HEK293T (cell line): ENCODE results near the gene USP1.

ENCODE experiments used
- CTCF ChIA-PET: fragments of 350-600 bp; formaldehyde crosslinking; extraction: SDS; loops from one replicate; lab custom pipeline; 2021; ENCODE audit warnings: antibody characterized with exemption, inconsistent platforms; lab: Yijun Ruan, JAX
- POLR2A ChIA-PET: fragments of 350-600 bp; formaldehyde crosslinking; extraction: SDS; loops from one replicate; lab custom pipeline; 2020; ENCODE audit warnings: antibody characterized with exemption, inconsistent platforms; lab: Yijun Ruan, JAX
- DNase-seq: peaks from one replicate; pipeline ENCODE4 v3.0.0; 2012; ENCODE audit warnings: mixed read lengths; ENCODE audit errors: extremely low spot score
- ARNT ChIP-seq: fragments of 450-650 bp; IDR thresholded peaks from 2 replicates; pipeline ENCODE4 v1.6.1; 2017; ENCODE audit warnings: mild to moderate bottlenecking
- BHLHE40 ChIP-seq: fragments of 450-650 bp; IDR thresholded peaks from 2 replicates; pipeline ENCODE4 v1.6.1; 2016; ENCODE audit warnings: mild to moderate bottlenecking, moderate library complexity, borderline replicate concordance
- CTBP1 ChIP-seq: fragments of 450-650 bp; IDR thresholded peaks from 2 replicates; pipeline ENCODE4 v1.6.1; 2016; ENCODE audit warnings: borderline replicate concordance
- ELF4 ChIP-seq: fragments of 450-650 bp; IDR thresholded peaks from 2 replicates; pipeline ENCODE4 v1.6.1; 2017; ENCODE audit warnings: antibody characterized with exemption
- FOXA1 ChIP-seq: fragments of 450-650 bp; IDR thresholded peaks from 2 replicates; pipeline ENCODE4 v1.6.1; 2016; ENCODE audit warnings: mild to moderate bottlenecking
- FOXK2 ChIP-seq: fragments of 450-650 bp; IDR thresholded peaks from 2 replicates; pipeline ENCODE4 v1.6.1; 2016; ENCODE audit warnings: mild to moderate bottlenecking
- FOXM1 ChIP-seq: fragments of 450-650 bp; IDR thresholded peaks from 2 replicates; pipeline ENCODE4 v1.6.1; 2017; ENCODE audit warnings: mild to moderate bottlenecking, borderline replicate concordance
- HDGF ChIP-seq: fragments of 450-650 bp; IDR thresholded peaks from 2 replicates; pipeline ENCODE4 v1.6.1; 2017; ENCODE audit warnings: antibody characterized with exemption, borderline replicate concordance
- L3MBTL2 ChIP-seq: fragments of 450-650 bp; conservative IDR thresholded peaks from 2 replicates; pipeline ENCODE4 v1.6.1; 2016; ENCODE audit warnings: mild to moderate bottlenecking
- LEF1 ChIP-seq: fragments of 450-650 bp; IDR thresholded peaks from 2 replicates; pipeline ENCODE4 v1.6.1; 2017; ENCODE audit warnings: mild to moderate bottlenecking, borderline replicate concordance
- NFRKB ChIP-seq: fragments of 450-650 bp; IDR thresholded peaks from 2 replicates; pipeline ENCODE4 v1.6.1; 2016; ENCODE audit warnings: mild to moderate bottlenecking, moderate library complexity
- SP1 ChIP-seq: fragments of 450-650 bp; IDR thresholded peaks from 2 replicates; pipeline ENCODE4 v1.6.1; 2017
- SUZ12 ChIP-seq: fragments of 450-650 bp; IDR thresholded peaks from 2 replicates; pipeline ENCODE4 v1.6.1; 2016; ENCODE audit warnings: mild to moderate bottlenecking
- TARDBP ChIP-seq: fragments of 450-650 bp; IDR thresholded peaks from 2 replicates; pipeline ENCODE4 v1.6.1; 2016
- ZNF384 ChIP-seq: fragments of 450-650 bp; IDR thresholded peaks from 2 replicates; pipeline ENCODE4 v1.6.1; 2016
- TF ChIP-seq, protein P1 (sequence below): fragments of 450-650 bp; IDR thresholded peaks from 2 replicates; pipeline ENCODE4 v1.6.1; 2016

USP1 gene

GRCh38 chr1:62394646-62395045, 42.2 kb upstream of the USP1 start:
- ChIA-PET POLR2A (no interaction called here), CTCF (no interaction called here)
- no peak for DNase-seq
- TF ChIP-seq NFRKB (no peak), CTBP1 (no peak), L3MBTL2 (no peak), HDGF (no peak), FOXA1 (no peak), FOXM1 (no peak), ZNF384 (no peak), SUZ12 (no peak), SP1 (no peak), LEF1 (no peak), ELF4 (no peak), BHLHE40 (no peak), TARDBP (no peak), FOXK2 (no peak), ARNT (no peak)
- TF ChIP-seq, protein P1, sequence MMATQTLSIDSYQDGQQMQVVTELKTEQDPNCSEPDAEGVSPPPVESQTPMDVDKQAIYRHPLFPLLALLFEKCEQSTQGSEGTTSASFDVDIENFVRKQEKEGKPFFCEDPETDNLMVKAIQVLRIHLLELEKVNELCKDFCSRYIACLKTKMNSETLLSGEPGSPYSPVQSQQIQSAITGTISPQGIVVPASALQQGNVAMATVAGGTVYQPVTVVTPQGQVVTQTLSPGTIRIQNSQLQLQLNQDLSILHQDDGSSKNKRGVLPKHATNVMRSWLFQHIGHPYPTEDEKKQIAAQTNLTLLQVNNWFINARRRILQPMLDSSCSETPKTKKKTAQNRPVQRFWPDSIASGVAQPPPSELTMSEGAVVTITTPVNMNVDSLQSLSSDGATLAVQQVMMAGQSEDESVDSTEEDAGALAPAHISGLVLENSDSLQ: no peak

DNA sequence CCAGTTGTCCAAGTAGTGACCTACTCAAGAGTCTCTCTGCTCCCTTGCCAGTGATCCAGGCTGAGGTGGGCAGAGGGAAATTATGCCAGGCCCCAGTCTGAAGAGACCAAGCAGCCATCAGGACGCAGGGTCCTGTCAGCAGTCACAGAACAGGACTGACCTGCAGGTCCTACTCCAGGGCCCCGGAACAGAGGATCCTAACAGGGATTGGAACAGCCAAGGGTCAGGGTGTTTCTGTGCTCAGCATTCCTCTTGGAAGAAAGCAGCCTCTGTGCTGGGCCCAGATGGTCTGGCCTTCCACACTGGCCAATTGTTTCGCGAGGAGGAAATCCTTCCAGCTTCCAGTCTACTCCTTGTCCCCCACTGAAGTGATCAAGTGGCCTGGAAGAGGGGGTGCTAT, 41.6 kb upstream of the USP1 start:
- ChIA-PET CTCF (interaction anchor here (1.9 kb wide), 1 partner anchor 220 kb away, joined by 4 read pairs; no protein-coding TSS in a partner anchor), POLR2A (no interaction called here)
- no peak for DNase-seq
- TF ChIP-seq FOXK2 (no peak), CTBP1 (no peak)

DNA sequence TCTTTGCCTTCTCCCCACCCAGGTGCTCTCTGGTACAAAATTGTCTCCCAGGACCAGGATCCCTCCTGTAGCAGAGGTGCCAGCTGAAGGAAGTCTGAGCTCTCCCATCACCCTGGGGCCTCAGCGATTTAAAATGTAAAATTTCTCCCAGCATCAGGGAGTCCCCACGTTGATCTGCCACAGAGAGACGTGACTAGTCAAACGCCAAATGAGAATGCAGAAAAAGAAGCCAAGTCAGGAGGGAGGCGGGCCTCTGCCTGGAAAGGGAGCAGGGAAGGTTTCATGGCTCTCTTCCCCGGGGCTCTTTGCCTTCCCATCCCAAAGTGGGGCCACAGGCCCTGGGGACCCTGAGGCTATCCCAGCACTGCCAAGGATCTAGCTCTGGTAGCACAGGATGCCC, 40.0 kb upstream of the USP1 start:
- DNase-seq: no peak
- ChIA-PET POLR2A (interaction anchor here (0.9 kb wide), 1 partner anchor 39 kb away, joined by 4 read pairs; no protein-coding TSS in a partner anchor), CTCF (interaction anchor here (1.2 to 1.9 kb wide), 2 partner anchors 10 to 222 kb away, joined by 4 read pairs; no protein-coding TSS in a partner anchor)
- no peak for TF ChIP-seq SUZ12
- TF ChIP-seq BHLHE40: no peak

DNA sequence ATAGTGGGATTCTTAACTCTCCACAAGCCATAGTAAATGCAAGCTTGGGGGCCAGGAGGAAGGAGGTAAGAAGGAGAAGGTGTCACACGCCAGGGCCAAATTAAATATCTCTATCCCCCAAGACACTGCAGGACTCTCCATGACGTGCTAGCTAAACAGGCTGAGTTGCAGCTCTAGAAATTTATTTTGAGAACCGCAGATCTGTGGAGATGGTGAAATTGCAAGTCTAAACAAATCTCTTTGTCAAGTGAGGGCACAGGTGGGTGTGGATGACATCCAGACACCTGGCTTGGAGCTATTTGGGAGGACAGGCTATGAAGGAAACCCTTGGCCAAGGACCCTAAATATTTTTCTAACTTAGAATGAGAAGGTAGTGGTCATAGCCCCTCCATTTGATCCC, 39.5 kb upstream of the USP1 start:
- ChIA-PET CTCF (interaction anchor here (1.2 to 1.9 kb wide), 2 partner anchors 9 to 222 kb away, joined by 4 read pairs; no protein-coding TSS in a partner anchor), POLR2A (interaction anchor here (0.9 kb wide), 1 partner anchor 39 kb away, joined by 4 read pairs; no protein-coding TSS in a partner anchor)
- no peak for DNase-seq
- TF ChIP-seq FOXA1 (no peak), ZNF384 (no peak), ARNT (no peak), SUZ12 (no peak), NFRKB (no peak), L3MBTL2 (no peak)

- no peak for DNase-seq
- POLR2A ChIA-PET: no interaction called here
- TF ChIP-seq ZNF384 (no peak), ARNT (no peak), CTBP1 (no peak), LEF1 (no peak), HDGF (no peak), SP1 (no peak), BHLHE40 (no peak)
- TF ChIP-seq, protein P1: no peak
- CTCF ChIA-PET: interaction anchor here (0.7 kb wide), 1 partner anchor 77 kb away, joined by 3 read pairs; no protein-coding TSS in a partner anchor
Observed at GRCh38 chr1:62398377-62398776, 38.5 kb upstream of the USP1 start.

DNA sequence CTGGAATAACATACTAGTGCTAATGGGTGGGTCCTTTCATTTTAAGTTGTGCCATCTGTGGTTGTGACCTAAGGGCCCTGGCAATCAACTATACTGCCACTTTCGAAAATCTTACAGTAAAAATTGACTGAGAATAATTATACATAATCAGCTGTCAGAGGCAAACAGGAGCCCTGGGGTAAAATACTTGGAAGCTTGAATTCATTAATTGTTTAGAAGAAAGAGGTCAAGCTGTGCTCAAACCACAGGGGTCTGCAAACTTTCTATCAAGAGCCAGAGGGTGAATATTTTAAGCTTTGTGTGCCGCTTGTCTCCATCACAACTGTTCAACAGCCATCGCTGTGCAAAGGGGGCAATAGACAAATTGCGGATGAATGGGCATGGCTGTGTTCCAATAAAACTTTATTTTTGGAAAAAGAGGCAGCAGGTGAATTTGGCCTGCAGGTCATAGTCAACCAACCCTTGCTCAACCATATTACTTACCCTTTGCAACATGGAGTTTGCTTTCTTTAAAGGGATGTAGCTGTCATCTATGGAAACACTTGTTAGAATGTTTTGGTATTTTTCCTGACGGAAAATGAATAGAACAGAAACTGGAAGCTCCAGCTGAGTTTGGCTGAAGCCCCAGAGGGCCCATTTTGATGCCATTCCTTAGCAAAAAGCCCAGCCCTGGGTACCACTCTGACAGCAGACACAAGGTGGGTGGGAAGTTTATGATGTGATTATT, 35.7 kb upstream of the USP1 start:
- DNase-seq: no peak
- TF ChIP-seq SUZ12: no peak
- TF ChIP-seq FOXM1: no peak
- TF ChIP-seq ARNT: no peak
- TF ChIP-seq TARDBP: no peak
- TF ChIP-seq, protein P1: no peak
- no peak for TF ChIP-seq L3MBTL2
- TF ChIP-seq NFRKB: no peak
- no peak for TF ChIP-seq ZNF384
- TF ChIP-seq CTBP1: no peak
- no peak for TF ChIP-seq ELF4
- no peak for TF ChIP-seq HDGF
- ChIA-PET POLR2A (no interaction called here), CTCF (interaction anchor here (1.6 to 3.1 kb wide), 2 partner anchors 9 to 226 kb away, joined by 4 to 11 read pairs; no protein-coding TSS in a partner anchor)

DNA sequence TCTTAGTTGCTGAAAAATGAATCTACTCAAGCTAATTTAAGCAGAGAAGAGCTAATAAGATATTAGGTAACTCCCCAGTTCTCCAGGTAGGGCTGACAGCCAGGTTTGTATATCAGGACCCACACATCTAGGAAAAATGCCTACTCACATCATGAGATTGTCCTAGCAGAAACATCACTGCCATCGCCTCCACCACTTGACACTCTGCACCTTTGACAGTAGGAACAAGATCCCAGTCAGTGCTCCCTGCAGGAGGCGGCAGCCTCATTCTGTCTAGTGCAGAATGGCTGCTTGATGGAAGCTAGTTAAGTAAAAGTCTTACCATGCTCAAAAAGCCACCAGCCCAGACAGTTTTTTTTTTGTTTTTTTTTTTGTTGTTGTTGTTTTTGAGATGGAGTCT, 31.6 kb upstream of the USP1 start:
- POLR2A ChIA-PET: interaction anchor here (0.6 to 1.6 kb wide), 2 partner anchors 31 to 112 kb away, joined by 3 to 6 read pairs; no protein-coding TSS in a partner anchor
- TF ChIP-seq LEF1: no peak
- no peak for TF ChIP-seq FOXK2
- TF ChIP-seq CTBP1: no peak
- CTCF ChIA-PET: interaction anchor here (0.6 to 2.9 kb wide), 3 partner anchors 14 to 230 kb away, joined by 4 to 10 read pairs (median 7); no protein-coding TSS in a partner anchor
- no peak for DNase-seq
